ENCODE data around the gene SPATA22. TPM values are rescaled to one million over a fixed set of nuclear protein-coding genes. Genes with fewer than 3 reads are reported as not detected.
"Not testable (repeated sequence)": the region's sequence is repeated elsewhere in the genome, so short reads cannot be mapped to it uniquely, and the experiment has no call there.

Gene SPATA22
- total and polyA plus RNA-seq, 9 of the 15 experiments (the other 6 are each of a cell fraction or from before 2014, with no cell fraction given): 0.17 to 0.77 (median 0.44) TPM

DNA sequence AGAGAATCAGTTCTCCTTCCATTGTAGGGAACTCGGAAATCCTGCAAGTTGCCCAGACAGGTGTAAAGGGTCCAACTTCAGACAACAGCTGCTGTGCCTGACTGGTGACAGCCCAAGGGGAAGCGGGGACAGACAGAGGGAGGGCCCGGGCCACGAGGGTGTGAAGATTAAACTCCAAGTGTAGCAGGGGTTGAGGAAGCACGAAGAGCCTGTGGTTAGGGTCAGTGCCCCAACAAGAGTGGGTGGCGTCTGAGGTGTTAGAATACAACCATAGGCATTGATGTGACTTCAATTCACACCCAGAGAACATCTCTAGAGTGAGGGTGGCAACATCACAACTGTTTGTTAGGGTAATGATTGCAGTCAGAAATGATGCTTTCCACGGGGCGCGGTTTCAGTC lies 43.3 kb upstream of the SPATA22 start:
- TF ChIP-seq HDGF (IDR thresholded peaks at IDR 0.05) (no peak), ZFP30 (CRISPR knock-in tag; IDR thresholded peaks at IDR 0.05; ENCODE audit: borderline replicate concordance) (no peak), CBFA2T2 (conservative IDR thresholded peaks at IDR 0.05) (no peak), ZBTB17 (CRISPR knock-in tag; IDR thresholded peaks at IDR 0.05) (no peak), PTTG1 (tag; IDR thresholded peaks at IDR 0.05; ENCODE audit: low read depth) (no peak), ZNF518B (CRISPR knock-in tag; IDR thresholded peaks at IDR 0.05) (no peak), PTRF (tag; IDR thresholded peaks at IDR 0.05) (no peak), ZNF282 (CRISPR knock-in tag; IDR thresholded peaks at IDR 0.05) (no peak)
- ChIA-PET POLR2A (no interaction called here), CTCF (ENCODE audit: low intra/inter-chr PET ratio) (no interaction called here)
- 11% methylated on average over 9 of the region's 9 CpGs for WGBS (ENCODE audit: insufficient coverage, low coverage, missing lambda C conversion rate)
- intact Hi-C loops (cut with micrococcal nuclease) (no loop called here), in situ Hi-C loops (cut with MboI) (no loop called here)
- no peak for FAIRE-seq
- no peak for DNase-seq (ENCODE audit: extremely low read depth in 1 of 4, low spot score in 3 of 4)
- Histone ChIP-seq H3K27ac (ENCODE audit: extremely low read depth, low read depth, low read length) (no peak overlapping the region), H3K4me1 (replicated peaks in 1 of 2; ENCODE audit: control insufficient read depth in 2 of 2, insufficient read depth in 2 of 2, low read length in 2 of 2) (no peaks in the 10 kb centered on the region), H3K4me3 (no peak overlapping the region), H2AFZ (ENCODE audit: low read depth, low read length) (no peak overlapping the region), H3K27me3 (ENCODE audit: control insufficient read depth in 2 of 2, insufficient read depth in 2 of 2, low read length in 2 of 2) (peaks cover 0 to 27% of the 10 kb centered on the region in 2 experiments; a peak in 1 of 5 replicates), H3K4me2 (ENCODE audit: insufficient read depth, low read length) (no peak overlapping the region), H3K9ac (ENCODE audit: insufficient read depth in 1 of 2, low read depth in 2 of 2, low read length in 2 of 2) (no peak overlapping the region), H4K20me1 (replicated peaks; ENCODE audit: control insufficient read depth, insufficient read depth, low read length) (no peaks in the 10 kb centered on the region), H3K9me3 (replicated peaks; ENCODE audit: control insufficient read depth, insufficient read depth, low read depth, low read length) (no peaks in the 10 kb centered on the region), H3K79me2 (ENCODE audit: control insufficient read depth, insufficient read depth, low read length) (no peaks in the 10 kb centered on the region), H3K36me3 (ENCODE audit: control insufficient read depth, insufficient read depth, low read length) (no peaks in the 10 kb centered on the region), H3K9me1 (ENCODE audit: control insufficient read depth, insufficient read depth, low read length) (no peaks in the 10 kb centered on the region)
- ATAC-seq: no peak
- no TSS peak for BruUV-seq (replicated peaks)

- H3K27ac ChIP-seq (ENCODE audit: extremely low read depth, low read depth, low read length); DNase-seq (ENCODE audit: extremely low read depth in 1 of 4, low spot score in 3 of 4); FAIRE-seq; H3K4me3 ChIP-seq; BruUV-seq (replicated peaks); CTCF ChIA-PET (ENCODE audit: low intra/inter-chr PET ratio); ATAC-seq; H3K9ac ChIP-seq (ENCODE audit: insufficient read depth in 1 of 2, low read depth in 2 of 2, low read length in 2 of 2); H3K4me2 ChIP-seq (ENCODE audit: insufficient read depth, low read length); H3K9me3 ChIP-seq (replicated peaks; ENCODE audit: control insufficient read depth, insufficient read depth, low read depth, low read length); in situ Hi-C loops (cut with MboI); H3K79me2 ChIP-seq (ENCODE audit: control insufficient read depth, insufficient read depth, low read length); intact Hi-C loops (cut with micrococcal nuclease); H3K9me1 ChIP-seq (ENCODE audit: control insufficient read depth, insufficient read depth, low read length); H4K20me1 ChIP-seq (replicated peaks; ENCODE audit: control insufficient read depth, insufficient read depth, low read length); H2AFZ ChIP-seq (ENCODE audit: low read depth, low read length); H3K36me3 ChIP-seq (ENCODE audit: control insufficient read depth, insufficient read depth, low read length); H3K4me1 ChIP-seq (replicated peaks in 1 of 2; ENCODE audit: control insufficient read depth in 2 of 2, insufficient read depth in 2 of 2, low read length in 2 of 2): not testable (repeated sequence)
- 18% methylated on average over 4 of the region's 11 CpGs for WGBS (ENCODE audit: insufficient coverage, low coverage, missing lambda C conversion rate)
- H3K27me3 ChIP-seq (ENCODE audit: control insufficient read depth in 2 of 2, insufficient read depth in 2 of 2, low read length in 2 of 2): peaks cover 0 to 27% of the 10 kb centered on the region in 2 experiments; a peak in 1 of 5 replicates
- POLR2A ChIA-PET: interaction anchor here (0.7 kb wide), 1 partner anchor 221 kb away, joined by 3 read pairs; no protein-coding TSS in a partner anchor
Observed at GRCh38 chr17:3514167-3514566, 42.5 kb upstream of the SPATA22 start.
